NCI-H187 (cell line): ENCODE results near the gene SPATA13.

Experiments
- DNase-seq, 2 experiments: peaks; one replicate each; lab custom pipeline; 2025; lab: John Stamatoyannopoulos, UW

Gene SPATA13

GRCh38 chr13:24141333-24141910, 19.1 kb upstream of the SPATA13 start:
- no peak for DNase-seq

- DNase-seq: no peak
Observed at GRCh38 chr13:24142453-24142852, 18.1 kb upstream of the SPATA13 start.

GRCh38 chr13:24142886-24143285, 17.6 kb upstream of the SPATA13 start:
- DNase-seq: no peak

- DNase-seq: no peak
Observed at GRCh38 chr13:24145240-24145639, 15.3 kb upstream of the SPATA13 start.

- DNase-seq: no peak
Observed at GRCh38 chr13:24145674-24146073, 14.8 kb upstream of the SPATA13 start.

- no peak for DNase-seq
Observed at GRCh38 chr13:24146961-24147569, 13.5 kb upstream of the SPATA13 start.

- no peak for DNase-seq
Observed at GRCh38 chr13:24147570-24147963, 13.0 kb upstream of the SPATA13 start.

- DNase-seq: no peak
Observed at GRCh38 chr13:24148414-24149235, 11.9 kb upstream of the SPATA13 start.

- no peak for DNase-seq
Observed at GRCh38 chr13:24149246-24150032, 11.1 kb upstream of the SPATA13 start.

GRCh38 chr13:24150572-24150971, 9.9 kb upstream of the SPATA13 start:
- no peak for DNase-seq

- no peak for DNase-seq
Observed at GRCh38 chr13:24151864-24152263, 8.7 kb upstream of the SPATA13 start.

- no peak for DNase-seq
Observed at GRCh38 chr13:24152292-24153214, 8.0 kb upstream of the SPATA13 start.

- no peak for DNase-seq
Observed at GRCh38 chr13:24153347-24153746, 7.2 kb upstream of the SPATA13 start.

GRCh38 chr13:24153979-24154701, 6.4 kb upstream of the SPATA13 start:
- no peak for DNase-seq

GRCh38 chr13:24159357-24159756, 1.2 kb upstream of the SPATA13 start:
- DNase-seq: no peak

- DNase-seq: no peak
Observed at GRCh38 chr13:24161010-24161775, 673 bp downstream of the SPATA13 start.

GRCh38 chr13:24161980-24162525, 1.5 kb downstream of the SPATA13 start:
- DNase-seq: no peak

GRCh38 chr13:24162604-24163003, 2.1 kb downstream of the SPATA13 start:
- no peak for DNase-seq

GRCh38 chr13:24165746-24166145, 5.2 kb downstream of the SPATA13 start:
- no peak for DNase-seq

GRCh38 chr13:24166561-24166960, 6.0 kb downstream of the SPATA13 start:
- DNase-seq: no peak
